Measurements from ENCODE around the gene ZNF174.
A peak's percentile ranks its signal among the peaks of the same experiment; 100 is the strongest.

Gene ZNF174

DNA sequence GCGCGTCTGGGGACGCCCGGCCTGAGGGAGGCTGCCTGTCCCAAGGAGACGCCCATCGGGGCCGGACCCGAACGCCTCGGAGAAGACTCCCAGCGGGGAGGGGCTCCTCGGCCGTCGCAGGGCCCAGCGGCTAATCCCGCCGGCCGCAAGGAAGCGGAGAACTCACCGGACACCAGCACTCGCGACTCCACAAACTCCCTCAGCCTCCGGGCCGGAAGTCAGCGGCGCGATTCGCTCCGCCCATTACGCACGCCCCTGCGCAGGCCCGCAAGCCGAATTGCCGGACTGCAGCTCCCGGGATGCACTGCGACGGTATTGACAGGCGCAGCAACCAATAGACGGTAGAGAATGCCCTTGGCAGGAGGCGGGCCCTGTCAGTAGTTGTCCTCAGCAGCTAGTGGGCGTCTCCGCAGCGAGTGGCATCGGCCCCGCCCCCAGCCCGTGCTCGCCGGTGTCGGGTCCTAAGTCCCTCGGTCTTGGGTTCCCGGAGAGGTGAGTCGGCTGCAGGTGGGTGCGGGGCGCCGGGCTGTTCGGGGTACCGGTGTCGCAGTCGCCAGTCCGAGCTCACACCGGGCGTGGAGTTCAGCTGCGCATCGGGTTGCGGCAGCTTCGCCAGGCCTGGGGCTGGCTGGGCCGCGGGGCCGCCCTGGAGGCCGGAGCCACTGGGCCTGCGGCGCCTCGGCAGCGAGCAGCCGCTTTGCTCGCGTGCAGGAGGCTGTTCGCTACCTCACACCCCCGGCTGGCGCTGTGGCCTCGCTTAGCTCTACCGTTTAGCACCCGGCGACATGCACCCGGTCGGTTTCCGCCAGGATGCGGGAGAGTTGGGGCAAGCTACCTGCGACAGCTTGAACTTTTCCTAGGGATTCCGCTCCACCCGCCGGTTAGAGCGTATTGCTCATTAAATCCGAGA, at the start of gene ZNF174, which contains the start of gene ZSCAN32:
Gene ZNF174 (plus strand): TSS at position 437 of the 910 bp plus-strand sequence. CDS start 790 bp downstream, outside the sequence.
Gene ZSCAN32 (minus strand): TSS at position 226 of the 910 bp plus-strand sequence. CDS start 3,447 bp downstream, outside the sequence.
- H3K4me1 ChIP-seq (ENCODE audit: low read length): peaks cover 8% of the 10 kb centered on the region
- H3K79me2 ChIP-seq (ENCODE audit: low read length): peaks cover 55% of the 10 kb centered on the region
- TF ChIP-seq, protein P1, sequence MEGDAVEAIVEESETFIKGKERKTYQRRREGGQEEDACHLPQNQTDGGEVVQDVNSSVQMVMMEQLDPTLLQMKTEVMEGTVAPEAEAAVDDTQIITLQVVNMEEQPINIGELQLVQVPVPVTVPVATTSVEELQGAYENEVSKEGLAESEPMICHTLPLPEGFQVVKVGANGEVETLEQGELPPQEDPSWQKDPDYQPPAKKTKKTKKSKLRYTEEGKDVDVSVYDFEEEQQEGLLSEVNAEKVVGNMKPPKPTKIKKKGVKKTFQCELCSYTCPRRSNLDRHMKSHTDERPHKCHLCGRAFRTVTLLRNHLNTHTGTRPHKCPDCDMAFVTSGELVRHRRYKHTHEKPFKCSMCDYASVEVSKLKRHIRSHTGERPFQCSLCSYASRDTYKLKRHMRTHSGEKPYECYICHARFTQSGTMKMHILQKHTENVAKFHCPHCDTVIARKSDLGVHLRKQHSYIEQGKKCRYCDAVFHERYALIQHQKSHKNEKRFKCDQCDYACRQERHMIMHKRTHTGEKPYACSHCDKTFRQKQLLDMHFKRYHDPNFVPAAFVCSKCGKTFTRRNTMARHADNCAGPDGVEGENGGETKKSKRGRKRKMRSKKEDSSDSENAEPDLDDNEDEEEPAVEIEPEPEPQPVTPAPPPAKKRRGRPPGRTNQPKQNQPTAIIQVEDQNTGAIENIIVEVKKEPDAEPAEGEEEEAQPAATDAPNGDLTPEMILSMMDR (IDR thresholded peaks at IDR 0.05; ENCODE audit: low read depth, low read length): no peak
- TF ChIP-seq EZH2phosphoT487 (IDR thresholded peaks at IDR 0.05; ENCODE audit: low read depth): no peak
- peaks cover 7% of the 10 kb centered on the region; the same call in 1 of the 2 replicates for H3K9me3 ChIP-seq (ENCODE audit: insufficient read depth, low read length)
- peak within 1 kb of the TSS; percentile 29; the same call in 1 of the 2 replicates for H2AFZ ChIP-seq (ENCODE audit: low read depth, low read length)
- no peaks in the 10 kb centered on the region for H3K27me3 ChIP-seq (ENCODE audit: low read depth, low read length)
- peaks cover 60% of the 10 kb centered on the region for H3K36me3 ChIP-seq (replicated peaks; ENCODE audit: low read depth, low read length)
- peak within 1 kb of the TSS; percentile 84 for H3K9ac ChIP-seq (ENCODE audit: low read length)
- peak within 1 kb of the TSS; percentile 22; the same call in 1 of the 2 replicates for H3K27ac ChIP-seq (ENCODE audit: low read length)
- peak within 1 kb of the TSS; percentile 88 for H3K4me2 ChIP-seq (ENCODE audit: low read length)
- H4K20me1 ChIP-seq (ENCODE audit: insufficient read depth, low read length): no peaks in the 10 kb centered on the region
- peak within 1 kb of the TSS; percentile 90 for H3K4me3 ChIP-seq (ENCODE audit: low read length)

DNA sequence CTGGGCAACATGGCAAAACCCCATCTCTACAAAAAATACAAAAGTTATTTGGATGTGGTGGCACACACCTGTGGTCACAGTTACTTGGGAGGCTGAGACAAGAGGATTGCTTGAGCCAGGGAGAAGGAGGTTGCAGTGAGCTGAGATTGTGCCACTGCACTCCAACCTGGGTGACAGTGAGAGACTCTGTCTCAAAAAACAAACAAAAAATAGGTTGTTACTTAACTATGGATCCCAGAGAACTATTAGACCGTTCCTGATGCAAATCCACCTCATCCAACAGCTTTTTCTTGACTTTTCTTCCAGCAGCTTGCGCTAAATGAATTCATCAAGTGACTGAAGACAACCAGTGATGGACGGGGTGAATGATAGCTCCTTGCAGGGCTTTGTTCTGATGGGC, 45.4 kb upstream of the ZNF174 start, which contains the start of gene OR2C1:
Gene OR2C1 (plus strand): TSS at position 301 of the 400 bp plus-strand sequence. CDS start 52 bp downstream, at position 353.
- Histone ChIP-seq H3K36me3 (replicated peaks; ENCODE audit: low read depth, low read length) (no peaks in the 10 kb centered on the region), H3K9me3 (ENCODE audit: insufficient read depth, low read length) (no peaks in the 10 kb centered on the region), H3K27ac (ENCODE audit: low read length) (no peak within 1 kb of the TSS), H2AFZ (ENCODE audit: low read depth, low read length) (no peak within 1 kb of the TSS), H3K9ac (ENCODE audit: low read length) (no peak within 1 kb of the TSS), H4K20me1 (ENCODE audit: insufficient read depth, low read length) (no peaks in the 10 kb centered on the region), H3K4me2 (ENCODE audit: low read length) (no peak within 1 kb of the TSS), H3K4me1 (ENCODE audit: low read length) (no peaks in the 10 kb centered on the region), H3K79me2 (ENCODE audit: low read length) (no peaks in the 10 kb centered on the region), H3K27me3 (ENCODE audit: low read depth, low read length) (no peaks in the 10 kb centered on the region), H3K4me3 (ENCODE audit: low read length) (no peak within 1 kb of the TSS)
- TF ChIP-seq, protein P1 (IDR thresholded peaks at IDR 0.05; ENCODE audit: low read depth, low read length): no peak
- no peak for TF ChIP-seq EZH2phosphoT487 (IDR thresholded peaks at IDR 0.05; ENCODE audit: low read depth)

DNA sequence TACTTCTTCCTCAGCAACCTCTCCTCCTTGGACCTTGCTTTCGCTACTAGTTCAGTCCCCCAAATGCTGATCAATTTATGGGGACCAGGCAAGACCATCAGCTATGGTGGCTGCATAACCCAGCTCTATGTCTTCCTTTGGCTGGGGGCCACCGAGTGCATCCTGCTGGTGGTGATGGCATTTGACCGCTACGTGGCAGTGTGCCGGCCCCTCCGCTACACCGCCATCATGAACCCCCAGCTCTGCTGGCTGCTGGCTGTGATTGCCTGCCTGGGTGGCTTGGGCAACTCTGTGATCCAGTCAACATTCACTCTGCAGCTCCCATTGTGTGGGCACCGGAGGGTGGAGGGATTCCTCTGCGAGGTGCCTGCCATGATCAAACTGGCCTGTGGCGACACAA, 44.9 kb upstream of the ZNF174 start:
- no peak overlapping the region for H3K9ac ChIP-seq (ENCODE audit: low read length)
- H3K4me2 ChIP-seq (ENCODE audit: low read length): no peak overlapping the region
- H4K20me1 ChIP-seq (ENCODE audit: insufficient read depth, low read length): no peaks in the 10 kb centered on the region
- no peaks in the 10 kb centered on the region for H3K27me3 ChIP-seq (ENCODE audit: low read depth, low read length)
- H3K4me3 ChIP-seq (ENCODE audit: low read length): no peak overlapping the region
- no peak for TF ChIP-seq EZH2phosphoT487 (IDR thresholded peaks at IDR 0.05; ENCODE audit: low read depth)
- TF ChIP-seq, protein P1 (IDR thresholded peaks at IDR 0.05; ENCODE audit: low read depth, low read length): no peak
- H3K4me1 ChIP-seq (ENCODE audit: low read length): no peaks in the 10 kb centered on the region
- no peak overlapping the region for H3K27ac ChIP-seq (ENCODE audit: low read length)
- no peaks in the 10 kb centered on the region for H3K36me3 ChIP-seq (replicated peaks; ENCODE audit: low read depth, low read length)
- H2AFZ ChIP-seq (ENCODE audit: low read depth, low read length): no peak overlapping the region
- no peaks in the 10 kb centered on the region for H3K9me3 ChIP-seq (ENCODE audit: insufficient read depth, low read length)
- no peaks in the 10 kb centered on the region for H3K79me2 ChIP-seq (ENCODE audit: low read length)

DNA sequence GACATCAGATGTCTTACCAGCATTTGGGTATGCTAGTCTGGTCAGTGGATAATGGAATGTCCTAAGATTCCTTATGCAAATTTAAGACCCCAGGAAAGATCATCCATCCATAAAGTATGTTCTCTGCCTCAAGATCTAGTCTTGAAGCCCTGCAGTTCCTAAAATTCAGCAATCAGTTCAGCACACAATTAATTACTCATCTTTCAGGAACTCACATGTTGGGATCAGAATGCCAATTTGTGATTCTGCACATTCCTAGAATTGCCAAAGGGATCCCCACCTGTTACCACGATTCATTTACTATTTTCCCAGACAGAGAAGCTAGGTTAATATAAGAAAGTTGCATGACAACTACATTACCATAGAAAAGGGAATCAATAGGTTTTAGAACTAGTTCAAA, 42.1 kb upstream of the ZNF174 start:
- no peak overlapping the region for H2AFZ ChIP-seq (ENCODE audit: low read depth, low read length)
- no peaks in the 10 kb centered on the region for H3K27me3 ChIP-seq (ENCODE audit: low read depth, low read length)
- H4K20me1 ChIP-seq (ENCODE audit: insufficient read depth, low read length): no peaks in the 10 kb centered on the region
- H3K27ac ChIP-seq (ENCODE audit: low read length): no peak overlapping the region
- no peaks in the 10 kb centered on the region for H3K79me2 ChIP-seq (ENCODE audit: low read length)
- no peak overlapping the region for H3K9ac ChIP-seq (ENCODE audit: low read length)
- H3K9me3 ChIP-seq (ENCODE audit: insufficient read depth, low read length): no peaks in the 10 kb centered on the region
- TF ChIP-seq EZH2phosphoT487 (IDR thresholded peaks at IDR 0.05; ENCODE audit: low read depth): no peak
- TF ChIP-seq, protein P1 (IDR thresholded peaks at IDR 0.05; ENCODE audit: low read depth, low read length): no peak
- H3K36me3 ChIP-seq (replicated peaks; ENCODE audit: low read depth, low read length): no peaks in the 10 kb centered on the region
- H3K4me2 ChIP-seq (ENCODE audit: low read length): no peak overlapping the region
- H3K4me3 ChIP-seq (ENCODE audit: low read length): no peak overlapping the region
- H3K4me1 ChIP-seq (ENCODE audit: low read length): no peaks in the 10 kb centered on the region
